Activated naive CD4-positive, alpha-beta T cell (primary cell): Measurements from ENCODE around the gene TBC1D3B.
"Not testable (repeated sequence)": the region's sequence is repeated elsewhere in the genome, so short reads cannot be mapped to it uniquely, and the experiment has no call there.

Experiments
- DNase-seq, 4 experiments: peaks; one replicate each; lab custom pipeline; 2025; lab: John Stamatoyannopoulos, UW

The TBC1D3B gene

DNA sequence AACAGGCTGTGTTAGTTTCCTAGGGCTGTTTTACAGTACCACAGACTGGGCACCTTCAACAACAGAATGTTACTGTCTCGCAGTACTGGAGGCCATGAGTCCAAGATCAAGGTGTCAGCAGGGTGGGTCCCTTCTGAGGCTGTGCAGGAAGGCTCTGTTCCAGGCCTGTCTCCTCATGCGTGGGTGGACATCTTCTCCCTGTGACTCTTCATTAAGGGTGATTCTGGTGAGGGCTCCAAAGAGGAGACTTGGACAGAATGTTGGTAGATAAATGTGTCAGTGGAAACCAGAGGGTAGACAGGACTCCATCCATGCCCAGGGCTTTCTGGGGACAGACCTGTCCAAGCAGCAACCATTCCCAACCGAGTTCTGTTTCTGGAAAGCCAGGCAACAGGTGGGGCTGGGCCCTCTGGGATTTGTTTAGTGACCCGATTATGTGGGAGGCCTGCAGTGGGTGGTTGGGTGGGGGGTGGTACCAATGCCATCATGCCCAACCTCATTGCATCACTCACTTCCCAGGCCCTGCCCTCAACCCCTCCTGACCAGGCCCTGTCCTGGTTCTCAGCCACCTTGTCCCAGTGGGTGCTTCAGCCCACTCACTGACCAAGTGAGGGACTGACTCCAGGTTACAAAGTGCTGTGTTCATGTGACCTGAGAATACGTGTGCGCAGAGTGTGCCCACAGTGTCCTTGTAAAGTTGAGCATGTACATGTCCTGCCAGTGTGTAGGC is 5.2 kb upstream of the TBC1D3B start:
- DNase-seq, result not testable (repeated sequence)

DNA sequence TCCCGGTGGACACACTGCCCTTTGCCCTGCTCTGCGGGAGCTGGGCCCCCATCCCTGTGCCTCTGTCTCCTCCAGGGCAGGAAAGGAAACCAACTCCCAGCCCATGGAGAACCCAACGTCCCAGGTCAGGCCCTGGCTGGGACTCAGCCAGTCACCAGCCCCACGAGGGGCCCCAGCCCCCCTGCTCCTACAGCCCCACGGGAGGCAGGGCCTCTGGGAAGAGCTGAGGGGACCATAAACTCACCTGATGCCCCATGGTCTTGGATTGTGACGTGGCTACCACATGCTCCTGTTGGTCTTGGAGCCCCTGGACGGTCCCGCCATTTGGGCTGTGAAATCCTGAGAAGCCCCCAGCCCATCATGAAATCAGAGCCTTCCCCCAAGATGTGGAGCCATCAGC is 7.6 kb downstream of the TBC1D3B start:
- DNase-seq, result not testable (repeated sequence)

DNA sequence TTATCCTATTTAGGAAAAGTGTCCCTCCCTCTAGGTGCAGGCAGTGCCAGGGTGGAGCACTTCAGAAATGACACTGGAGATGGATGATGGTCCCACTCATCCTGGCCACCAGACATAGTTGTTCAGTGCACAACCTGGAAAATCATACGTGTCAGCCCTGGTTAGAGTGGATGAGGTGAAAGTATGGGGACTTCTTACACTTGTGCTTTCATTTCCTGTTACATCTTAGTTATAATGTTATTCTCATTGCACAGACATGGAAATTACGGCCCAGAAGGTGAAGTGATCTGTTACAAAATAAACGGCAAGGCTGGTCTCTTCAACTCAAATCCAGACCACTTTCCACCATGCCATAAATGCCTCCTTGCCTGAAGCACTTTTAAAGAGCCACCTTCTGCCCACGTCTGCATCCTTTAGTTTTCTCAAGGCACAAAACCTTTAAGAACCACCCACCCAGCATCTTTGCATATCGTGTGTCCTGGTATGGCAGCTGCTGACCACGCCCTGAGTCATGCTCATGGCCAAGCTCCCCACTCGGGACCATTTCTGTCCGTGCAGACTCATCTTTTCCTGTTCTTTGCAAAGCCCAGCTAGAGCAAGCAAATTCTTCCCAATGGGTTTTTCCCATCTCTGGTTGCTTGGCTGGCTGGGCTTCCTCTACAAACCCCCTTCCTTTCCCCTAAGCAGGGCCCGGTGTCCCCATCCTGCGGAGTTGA is 22.4 kb downstream of the TBC1D3B start:
- DNase-seq, result no peak

DNA sequence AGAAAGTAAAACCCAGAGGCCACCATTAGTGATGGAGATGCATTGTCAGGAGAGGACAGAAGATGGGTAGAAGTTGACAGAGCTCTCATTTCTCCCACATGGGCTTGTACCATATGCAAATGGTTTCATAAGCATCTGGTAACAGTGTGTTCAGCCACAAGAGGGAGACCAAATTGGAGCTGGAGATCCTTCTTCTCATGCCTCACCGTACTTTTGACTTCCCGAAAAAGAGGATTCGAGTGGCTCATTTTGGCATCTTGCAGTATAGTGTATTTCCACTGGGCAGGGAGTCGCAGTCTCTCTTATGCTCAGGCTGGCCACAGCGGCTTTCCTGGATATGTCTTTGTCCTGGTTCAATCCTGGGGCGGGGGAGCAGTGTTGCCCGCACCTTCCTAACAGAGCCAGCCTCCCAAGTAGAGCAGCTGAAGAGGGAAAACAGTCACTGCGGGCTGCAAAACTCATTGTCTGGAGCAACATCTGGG is 23.8 kb downstream of the TBC1D3B start:
- no peak for DNase-seq

DNA sequence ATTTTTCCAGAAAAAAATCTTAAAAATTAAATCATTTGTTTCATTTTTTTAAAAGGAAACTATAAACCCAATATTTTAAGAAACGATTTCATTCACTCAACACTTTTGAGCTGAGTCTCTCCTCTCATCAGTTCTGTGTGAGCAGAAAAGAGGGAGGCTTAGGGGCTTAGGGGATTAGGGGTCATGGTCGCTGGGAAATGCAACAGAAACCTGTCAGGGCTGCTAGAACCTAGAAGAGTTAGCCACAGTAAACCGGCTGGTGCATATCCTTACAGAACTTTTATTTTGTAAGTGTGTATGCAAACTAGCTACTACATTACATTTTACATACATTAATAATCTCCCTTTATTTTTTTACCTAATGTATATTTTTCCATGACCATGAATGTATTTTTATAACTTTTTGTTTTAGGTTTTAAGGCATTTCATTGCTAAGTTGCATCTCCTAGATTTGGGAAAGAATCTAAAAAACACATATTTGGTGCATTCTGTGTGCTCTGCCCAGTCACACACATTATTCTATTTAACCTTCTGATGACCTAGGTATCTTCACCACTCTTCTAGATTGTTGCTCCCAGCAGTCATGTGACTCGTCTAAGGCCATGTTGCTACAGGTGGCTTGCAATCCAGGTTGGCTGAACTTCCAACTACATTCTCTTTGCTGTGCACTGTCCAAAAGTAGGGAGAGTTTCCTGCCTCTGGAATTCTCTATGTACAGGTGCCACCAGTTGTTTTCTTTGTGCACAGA is 24.4 kb downstream of the TBC1D3B start:
- no peak for DNase-seq

DNA sequence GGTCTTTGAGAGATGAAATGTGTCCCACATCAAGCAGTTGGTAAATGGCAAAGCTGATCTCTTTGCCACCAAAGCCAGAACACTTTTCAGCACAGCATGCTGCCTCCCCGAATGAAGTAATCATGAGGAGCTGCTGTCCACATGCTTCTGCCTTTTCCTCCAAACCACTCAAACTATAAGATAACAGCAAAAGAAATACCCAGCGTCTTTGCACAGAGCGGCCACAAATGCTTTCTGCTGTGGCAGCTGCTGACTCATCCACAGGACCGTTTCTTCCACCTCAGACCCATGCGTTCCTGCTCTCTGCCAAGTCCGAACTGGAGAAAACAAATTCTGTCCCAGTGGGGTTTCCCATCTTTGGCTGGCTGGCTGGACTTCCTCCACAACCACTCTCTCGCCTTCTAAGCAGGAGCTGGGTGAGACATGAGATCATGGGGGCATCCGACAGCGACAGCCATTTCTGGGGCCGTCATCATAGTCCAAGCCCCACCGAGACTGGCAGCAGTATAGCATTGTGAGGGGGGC is 27.1 kb downstream of the TBC1D3B start:
- DNase-seq, result no peak

DNA sequence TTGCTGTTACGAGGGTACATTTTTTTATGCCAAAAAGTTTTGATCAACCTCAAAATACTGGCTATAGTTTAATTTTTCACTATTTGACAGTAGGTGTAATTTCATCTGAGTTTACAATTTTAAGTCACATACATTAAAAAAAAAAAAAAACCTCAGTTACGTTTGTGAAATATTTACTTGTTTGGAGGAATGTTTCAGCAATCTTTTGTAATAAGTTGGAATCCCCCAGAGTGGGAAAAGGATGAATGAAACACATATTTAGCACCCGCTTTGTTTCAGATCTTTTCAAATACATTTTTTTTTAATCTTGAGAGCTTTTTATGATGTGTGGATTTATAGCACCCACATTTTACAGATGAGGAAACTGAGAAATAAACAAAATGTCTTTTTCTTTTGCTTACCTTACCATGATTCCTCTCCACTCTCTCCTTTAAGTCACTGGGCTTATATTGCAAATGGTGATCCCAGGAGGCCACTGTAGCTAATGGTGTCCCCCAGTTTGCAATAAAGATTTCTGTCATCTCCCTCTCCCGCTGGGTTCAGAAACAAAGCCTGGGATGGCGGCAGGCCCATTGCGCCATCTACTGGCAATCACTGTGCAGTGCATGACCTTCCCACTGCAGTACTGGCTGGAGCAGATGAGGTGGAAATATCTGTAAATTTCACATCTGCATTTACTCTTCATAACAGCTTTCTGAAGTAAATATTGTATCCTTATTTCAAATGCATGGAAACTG is 27.7 kb downstream of the TBC1D3B start:
- DNase-seq, result peak; percentile 6 to 48 (median 30)

DNA sequence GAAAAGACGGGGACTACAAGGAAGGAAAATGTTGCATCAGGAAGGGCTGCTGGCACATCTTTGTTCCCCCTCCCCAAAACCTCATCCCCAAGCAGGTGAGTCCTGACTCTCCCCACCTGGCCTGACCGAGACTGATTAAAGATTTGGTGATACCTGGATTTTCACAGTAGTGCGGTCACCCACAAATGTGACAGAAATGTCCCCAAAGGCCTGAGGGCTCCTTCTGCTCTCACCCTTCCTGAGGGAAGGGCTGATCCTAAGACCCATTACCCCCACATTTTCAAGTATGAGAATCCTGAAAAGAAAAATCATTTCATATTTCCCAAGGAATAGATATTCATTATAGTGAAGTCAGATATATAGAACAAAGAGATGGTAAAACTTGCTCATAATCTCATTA is 28.8 kb downstream of the TBC1D3B start:
- no peak for DNase-seq

DNA sequence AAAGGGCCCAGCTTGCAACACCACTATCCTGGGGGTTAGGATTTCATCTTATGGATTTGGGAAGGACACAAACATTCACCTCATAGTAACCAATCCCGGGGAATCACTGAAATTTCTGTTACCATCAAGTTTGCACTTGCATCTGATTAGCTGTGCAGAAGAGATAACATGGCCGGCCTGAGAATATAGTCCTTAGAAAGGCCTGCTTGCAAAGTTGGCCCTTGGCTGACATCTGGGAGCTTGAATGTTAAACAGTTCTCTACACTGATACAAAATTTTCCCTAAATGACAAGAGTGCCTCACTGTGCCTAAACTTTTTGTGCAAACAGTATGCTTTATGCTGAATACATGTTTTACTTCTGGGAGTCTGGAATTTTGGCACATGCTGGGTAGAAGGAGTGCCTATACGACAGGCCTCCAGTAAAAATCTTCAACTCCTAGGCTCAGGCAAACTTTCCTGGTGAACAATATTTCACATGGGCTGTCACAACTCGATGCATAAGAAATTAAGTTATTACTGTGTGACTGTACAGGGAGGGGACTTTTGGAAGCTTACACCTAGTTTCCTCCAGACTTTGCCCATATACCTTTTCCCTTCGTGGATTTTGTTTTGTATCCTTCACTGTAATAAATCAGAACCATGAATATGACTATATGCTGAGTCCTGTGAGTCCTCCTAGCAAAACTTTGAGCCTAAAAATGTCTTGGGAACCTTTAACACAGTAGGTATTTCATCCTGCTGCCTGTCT is 31.3 kb downstream of the TBC1D3B start:
- no peak for DNase-seq

DNA sequence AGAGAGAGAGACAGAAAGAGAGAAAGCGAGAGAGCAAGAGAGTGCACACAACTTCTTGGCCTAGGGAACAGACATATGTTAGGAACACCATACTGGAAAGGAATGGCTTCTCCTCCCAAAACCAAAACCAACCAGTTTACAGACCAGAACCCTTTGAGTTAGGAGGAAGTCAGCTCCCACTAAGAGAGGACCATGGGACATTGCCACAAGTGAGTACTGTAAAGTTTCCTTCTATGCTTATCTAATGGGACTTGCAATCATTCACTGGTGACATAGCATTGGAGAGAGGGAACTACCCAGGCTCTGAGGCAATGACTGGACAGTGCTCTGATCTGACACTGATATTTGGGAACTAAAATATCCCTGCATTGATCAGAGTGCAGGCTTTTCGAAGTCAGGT is 32.4 kb downstream of the TBC1D3B start:
- no peak for DNase-seq

DNA sequence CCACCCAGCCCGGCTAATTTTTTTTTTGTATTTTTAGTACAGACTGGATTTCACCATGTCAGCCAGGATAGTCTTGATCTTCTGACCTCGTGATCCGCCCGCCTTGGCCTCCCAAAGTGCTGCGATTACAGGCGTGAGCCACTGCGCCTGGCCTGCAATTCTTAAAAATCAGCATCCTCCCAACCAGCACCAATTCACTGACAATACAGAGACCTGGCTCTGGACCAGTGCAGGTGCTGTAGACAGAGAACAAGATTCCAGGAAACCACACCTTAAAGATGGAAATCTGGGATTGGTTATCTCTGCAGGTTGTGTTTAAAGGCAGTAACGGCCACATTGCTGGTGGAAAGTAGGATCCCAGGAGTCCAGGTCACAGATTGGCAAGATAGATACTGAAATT is 33.6 kb downstream of the TBC1D3B start:
- no peak for DNase-seq

DNA sequence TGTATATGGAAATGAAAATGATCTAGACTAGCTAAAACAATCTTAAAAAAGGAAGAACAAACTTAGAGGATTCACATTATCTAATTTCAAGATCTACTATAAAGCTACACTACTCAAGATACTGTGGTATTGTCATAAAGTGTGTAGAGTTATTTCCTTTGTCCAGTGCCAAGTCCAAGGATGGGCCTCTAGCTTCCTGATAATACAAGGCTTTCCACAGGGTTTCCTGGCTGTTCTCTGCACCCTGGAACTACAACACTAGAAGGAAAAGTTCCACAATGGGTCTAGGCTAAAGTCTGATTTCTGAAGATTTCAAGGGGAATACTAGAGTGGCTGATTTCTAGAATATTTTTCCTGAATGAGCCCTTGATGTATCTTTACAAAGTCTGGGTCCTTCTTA is 34.2 kb downstream of the TBC1D3B start:
- no peak for DNase-seq

DNA sequence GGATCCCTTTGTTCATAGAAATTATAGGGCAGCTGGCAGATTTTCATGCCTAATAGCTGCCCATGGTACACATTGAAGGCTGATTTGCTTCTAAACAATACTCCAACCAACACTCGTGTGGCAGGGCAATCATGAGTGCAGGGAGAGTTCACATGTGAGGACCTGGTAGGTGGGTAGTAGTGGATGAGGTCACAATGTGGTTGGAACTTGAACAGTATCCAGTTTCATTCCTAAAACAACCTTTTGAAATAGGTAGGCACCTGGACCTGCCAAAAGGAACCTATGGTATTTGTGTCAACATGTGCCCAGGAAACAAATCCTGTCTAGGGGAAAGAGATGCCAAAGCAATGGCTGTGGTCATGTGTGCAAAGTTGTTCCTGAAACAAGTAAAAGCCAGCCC is 40.0 kb downstream of the TBC1D3B start:
- no peak for DNase-seq

DNA sequence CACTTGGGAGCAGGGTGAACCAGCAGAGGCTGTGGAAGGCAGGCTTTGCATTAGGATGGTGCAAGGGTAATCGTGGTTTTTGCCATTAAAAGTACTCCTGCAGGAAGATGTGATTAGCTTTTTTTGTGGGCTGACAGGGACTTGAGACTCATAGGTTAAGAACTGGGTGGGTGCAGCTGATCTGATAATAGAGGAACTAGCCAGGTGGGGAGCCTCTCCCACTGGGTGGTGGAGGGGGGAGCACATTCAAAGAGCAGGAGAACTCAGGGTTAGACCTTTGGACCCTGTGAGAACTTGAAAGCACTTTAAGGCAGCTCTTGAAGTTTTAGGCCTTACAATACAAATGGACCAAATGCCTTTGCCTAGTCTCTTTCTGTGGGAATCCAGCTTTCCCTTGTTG is 40.4 kb downstream of the TBC1D3B start:
- no peak for DNase-seq

DNA sequence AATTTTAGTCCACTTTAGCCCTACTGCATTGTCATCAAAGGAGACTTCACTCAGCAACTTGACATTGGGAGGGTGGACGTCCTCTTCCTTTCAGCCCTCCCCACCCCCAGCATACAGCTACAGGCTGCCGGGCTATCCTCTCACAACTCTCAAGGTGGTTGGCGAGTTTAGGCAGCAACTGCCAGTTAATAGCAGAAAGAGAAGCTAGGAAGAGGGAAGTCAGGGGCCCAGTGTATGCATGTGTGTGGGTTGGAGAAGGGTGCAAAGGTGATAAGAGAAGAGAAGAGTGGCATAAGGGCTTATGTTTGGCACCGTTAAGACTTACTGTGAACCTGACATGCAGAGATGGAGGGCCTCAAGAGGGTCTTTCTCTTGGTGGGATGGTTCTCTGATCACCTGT is 41.0 kb downstream of the TBC1D3B start:
- DNase-seq, result no peak

DNA sequence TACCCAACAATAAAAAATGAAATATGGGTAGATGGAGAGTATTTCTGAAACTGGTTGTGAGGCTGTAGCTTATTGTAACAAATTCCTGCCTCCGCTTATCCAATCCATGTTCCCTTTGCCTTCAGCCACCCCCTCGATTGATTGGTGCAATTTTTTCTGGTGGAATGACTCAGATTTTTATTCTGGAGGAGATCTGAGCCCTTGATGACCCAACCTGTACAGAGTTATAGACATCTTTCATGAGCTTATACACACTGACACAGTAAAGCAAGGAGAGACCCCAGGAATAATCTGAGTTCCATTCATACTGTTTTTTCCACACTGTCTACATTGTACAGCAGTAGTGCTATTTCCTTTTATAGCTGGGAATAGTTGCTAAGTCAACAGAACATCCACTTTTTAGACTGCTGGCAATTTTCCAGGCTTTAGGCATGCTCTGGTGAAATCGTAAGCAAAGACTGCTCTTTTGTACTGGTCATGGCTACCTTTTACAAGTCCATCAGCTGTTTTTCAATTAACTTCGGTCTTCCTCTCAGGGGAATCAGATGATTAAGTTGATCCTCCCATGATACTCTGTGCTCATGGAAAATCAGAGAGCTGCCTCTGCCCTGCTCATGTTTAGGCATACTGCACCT is 42.7 kb downstream of the TBC1D3B start:
- no peak for DNase-seq

DNA sequence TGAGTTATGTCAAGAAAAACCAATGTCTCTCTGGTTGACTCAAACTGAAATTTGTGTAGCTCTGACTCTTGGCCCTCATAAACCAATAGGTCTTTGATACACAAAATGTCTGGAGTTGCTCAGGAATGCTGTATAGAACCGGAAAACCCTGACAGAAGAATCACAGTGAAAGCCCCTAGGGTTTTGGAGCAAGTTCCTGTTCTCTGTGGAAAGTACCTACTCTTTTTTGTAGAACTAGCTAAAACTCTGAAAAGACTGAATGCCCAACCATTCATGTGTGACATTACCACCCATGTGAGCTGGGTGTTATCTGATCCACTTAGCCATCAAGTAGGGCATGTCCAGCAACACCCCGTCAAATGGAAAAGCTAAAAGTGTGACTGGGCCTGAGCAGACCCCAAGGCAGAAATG is 44.0 kb downstream of the TBC1D3B start:
- no peak for DNase-seq

DNA sequence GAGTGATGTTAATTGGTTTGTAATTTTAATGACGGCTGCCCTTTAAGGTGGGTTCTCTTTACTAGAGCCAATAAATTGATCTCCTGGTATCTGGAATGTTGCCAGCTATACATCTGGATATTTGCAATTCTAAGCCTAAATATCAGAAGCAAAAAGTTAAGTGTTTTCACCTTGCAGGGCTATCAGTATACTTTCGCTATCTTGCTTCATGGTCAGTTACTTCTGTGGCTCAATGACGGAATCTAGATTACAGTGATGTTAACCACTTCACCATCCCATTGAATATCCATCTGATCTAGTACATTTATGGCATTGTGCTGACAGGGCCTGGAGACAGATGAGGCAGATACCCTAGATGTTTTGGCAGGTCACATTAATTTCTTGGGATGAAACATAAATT is 44.5 kb downstream of the TBC1D3B start:
- DNase-seq, result no peak

DNA sequence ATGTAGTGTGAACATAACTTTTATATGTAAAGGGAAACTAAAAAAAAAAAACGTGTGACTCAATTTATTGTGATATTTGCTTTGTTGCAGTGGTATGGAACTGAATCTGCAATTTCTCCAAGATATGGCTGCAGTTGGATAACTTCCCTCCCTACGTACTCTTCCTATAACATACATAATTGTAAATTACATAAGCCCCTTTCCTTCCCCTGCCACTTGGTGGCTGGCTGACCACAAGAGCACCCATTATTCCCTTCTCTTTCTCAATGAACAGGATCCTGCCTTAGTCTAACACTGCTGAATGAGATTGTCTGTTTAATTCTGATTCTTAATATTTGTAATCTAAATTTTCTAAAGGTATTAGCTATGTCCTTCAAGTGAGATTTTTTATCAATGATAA is 45.0 kb downstream of the TBC1D3B start:
- no peak for DNase-seq

DNA sequence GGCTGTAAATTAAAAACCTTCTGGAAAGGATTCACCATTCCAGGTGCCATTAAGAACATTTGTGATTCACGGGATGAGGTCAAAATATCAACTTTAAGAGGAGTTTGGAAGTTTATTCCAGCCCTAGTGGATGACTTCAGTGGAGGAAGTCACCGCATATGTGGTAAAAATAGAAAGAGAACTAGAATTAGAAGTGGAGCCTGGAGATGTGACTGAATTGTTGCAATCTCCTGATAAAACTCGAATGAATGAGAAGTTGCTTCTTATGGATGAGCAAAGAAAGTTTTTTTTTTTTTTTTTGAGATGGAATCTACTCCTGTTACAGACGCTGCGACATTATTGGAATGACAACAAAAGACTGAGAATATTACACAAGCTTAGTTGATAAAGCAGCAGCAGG is 46.1 kb downstream of the TBC1D3B start:
- no peak for DNase-seq

DNA sequence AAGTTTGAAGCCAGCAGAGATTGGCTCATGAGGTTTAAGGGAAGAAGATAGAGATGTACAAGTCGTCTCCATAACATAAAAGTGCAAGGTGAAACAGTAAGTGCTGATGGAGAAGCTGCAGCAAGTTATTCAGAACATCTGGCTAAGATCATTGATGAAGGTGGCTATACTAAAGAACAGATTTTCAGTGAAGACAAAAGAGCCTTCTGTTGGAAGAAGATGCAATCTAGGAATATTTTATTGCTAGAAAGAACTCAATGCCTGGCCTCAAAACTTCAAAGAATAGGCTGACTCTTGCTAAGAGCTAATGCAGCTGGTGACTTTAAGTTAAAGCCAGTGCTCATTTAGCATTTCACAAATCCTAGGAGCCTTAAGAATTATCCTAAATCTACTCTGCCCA is 46.8 kb downstream of the TBC1D3B start:
- DNase-seq, result no peak
